Caki2 (cell line): Measurements from ENCODE around the gene UGP2. TPM values are rescaled to one million over a fixed set of nuclear protein-coding genes. Genes with fewer than 3 reads are reported as not detected.

ENCODE experiments used
- total RNA-seq: library from RNA; depleted of rRNA; stranded (reverse); fragments of >200 nt; shearing (Covaris generic); gene quantifications from 2 replicates; pipeline ENCODE4 v1.2.3, GENCODE V29; 2014; ENCODE audit warnings: low replicate concordance; rRNA removed

Gene UGP2
- total RNA-seq, 1 experiment from 2014 or later, result 47.8 TPM

Other genes with a start within 250 kb of the UGP2 start
- 14.8 and 17.5 TPM in 2 replicates for gene VPS54, start 177.5 kb downstream of the UGP2 start, total RNA-seq